MM.1S (cell line): Measurements from ENCODE around the gene TBRG4.

Experiments
- DNase-seq: peaks from one replicate; pipeline ENCODE4 v3.0.0-alpha.2; 2015
- H2AFZ ChIP-seq: fragments of 300-600 bp; sonication (generic); 2 replicates; pipeline ENCODE4 v1.6.0; 2016; ENCODE audit warnings: antibody characterized with exemption, low read length
- H3F3A ChIP-seq: fragments of 300-600 bp; sonication (generic); 2 replicates; pipeline ENCODE4 v1.6.1; 2016; ENCODE audit warnings: mild to moderate bottlenecking, antibody characterized with exemption, low read length, moderate library complexity, mixed read lengths; ENCODE audit not compliant: insufficient read depth
- H3K27ac ChIP-seq: fragments of 300-600 bp; sonication (generic); 2 replicates; pipeline ENCODE4 v1.5.1; 2016; ENCODE audit warnings: mild to moderate bottlenecking, low read length
- H3K27me3 ChIP-seq: fragments of 300-600 bp; sonication (generic); replicated peaks from 2 replicates; pipeline ENCODE4 v1.6.0; 2016; ENCODE audit warnings: low read length; ENCODE audit not compliant: insufficient read depth
- H3K36me3 ChIP-seq: fragments of 300-600 bp; sonication (generic); replicated peaks from 2 replicates; pipeline ENCODE4 v1.6.1; 2016; ENCODE audit warnings: mild to moderate bottlenecking, low read length, mixed read lengths; ENCODE audit not compliant: insufficient read depth
- H3K4me1 ChIP-seq: fragments of 300-600 bp; sonication (generic); 2 replicates; pipeline ENCODE4 v1.6.1; 2016; ENCODE audit warnings: low read length, mixed read lengths
- H3K4me2 ChIP-seq: fragments of 300-600 bp; sonication (generic); 2 replicates; pipeline ENCODE4 v1.6.0; 2016; ENCODE audit warnings: low read depth, low read length
- H3K4me3 ChIP-seq: fragments of 300-600 bp; sonication (generic); 2 replicates; pipeline ENCODE4 v1.5.1; 2016; ENCODE audit warnings: low read length, mixed read lengths
- H3K79me2 ChIP-seq: fragments of 300-600 bp; sonication (generic); 2 replicates; pipeline ENCODE4 v1.6.1; 2016; ENCODE audit warnings: mixed run types, low read length, mixed read lengths
- H3K9ac ChIP-seq: fragments of 300-600 bp; sonication (generic); 2 replicates; pipeline ENCODE4 v1.6.1; 2016; ENCODE audit warnings: low read length, mixed read lengths
- H3K9me2 ChIP-seq: fragments of 300-600 bp; sonication (generic); replicated peaks from 2 replicates; pipeline ENCODE4 v1.6.1; 2016; ENCODE audit warnings: mild to moderate bottlenecking, low read length, mixed read lengths; ENCODE audit not compliant: insufficient read depth
- H3K9me3 ChIP-seq: fragments of 300-600 bp; sonication (generic); replicated peaks from 2 replicates; pipeline ENCODE4 v1.6.1; 2016; ENCODE audit warnings: mild to moderate bottlenecking, low read length, mixed read lengths; ENCODE audit not compliant: insufficient read depth
- H4K20me1 ChIP-seq: fragments of 300-600 bp; sonication (generic); 2 replicates; pipeline ENCODE4 v1.6.1; 2016; ENCODE audit warnings: mild to moderate bottlenecking, low read length, moderate library complexity, mixed read lengths; ENCODE audit not compliant: insufficient read depth
- EZH2 ChIP-seq: fragments of 300-600 bp; sonication (generic); optimal IDR thresholded peaks from 2 replicates; pipeline ENCODE3; 2017; ENCODE audit warnings: low read depth, mild to moderate bottlenecking, antibody characterized with exemption, low read length, mixed read lengths
- EZH2phosphoT487 ChIP-seq: fragments of 300-600 bp; sonication (generic); IDR thresholded peaks from 2 replicates; pipeline ENCODE4 v1.6.1; 2018; ENCODE audit warnings: antibody characterized with exemption, low read length
- TF ChIP-seq, protein P1 (sequence below): fragments of 300-600 bp; sonication (generic); IDR thresholded peaks from 2 replicates; pipeline ENCODE4 v1.5.1; 2016; ENCODE audit warnings: antibody characterized with exemption, low read length, mixed read lengths

The TBRG4 gene

DNA sequence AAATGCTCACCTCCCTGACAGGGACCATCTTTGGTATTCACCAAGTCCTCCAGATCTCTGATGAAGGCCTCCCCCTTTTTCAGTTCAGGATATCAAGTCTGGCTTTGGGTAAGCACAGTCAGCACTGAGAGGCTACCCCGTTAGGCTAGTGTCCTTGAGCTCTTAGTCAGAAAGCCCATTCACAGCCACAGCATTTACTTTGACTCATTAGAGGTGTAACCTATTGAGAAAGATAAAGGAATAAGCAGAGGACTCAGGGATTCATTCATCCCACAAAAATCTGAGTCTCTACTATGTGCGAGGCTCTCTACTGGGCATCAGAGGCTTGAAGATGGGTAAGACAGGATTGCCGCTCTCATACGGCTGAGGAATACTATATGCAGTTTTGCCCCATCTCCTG, 32.1 kb upstream of the TBRG4 start:
- DNase-seq: no peak
- Histone ChIP-seq H3K27me3 (no peaks in the 10 kb centered on the region), H3K27ac (no peak overlapping the region), H3K4me1 (no peaks in the 10 kb centered on the region), H3K9ac (no peak overlapping the region), H3F3A (no peaks in the 10 kb centered on the region), H3K79me2 (no peaks in the 10 kb centered on the region), H3K9me3 (no peaks in the 10 kb centered on the region), H4K20me1 (no peaks in the 10 kb centered on the region), H3K4me2 (no peak overlapping the region), H3K4me3 (no peak overlapping the region), H3K9me2 (no peaks in the 10 kb centered on the region), H3K36me3 (no peaks in the 10 kb centered on the region), H2AFZ (no peak overlapping the region)
- no peak for TF ChIP-seq EZH2phosphoT487
- TF ChIP-seq, protein P1, sequence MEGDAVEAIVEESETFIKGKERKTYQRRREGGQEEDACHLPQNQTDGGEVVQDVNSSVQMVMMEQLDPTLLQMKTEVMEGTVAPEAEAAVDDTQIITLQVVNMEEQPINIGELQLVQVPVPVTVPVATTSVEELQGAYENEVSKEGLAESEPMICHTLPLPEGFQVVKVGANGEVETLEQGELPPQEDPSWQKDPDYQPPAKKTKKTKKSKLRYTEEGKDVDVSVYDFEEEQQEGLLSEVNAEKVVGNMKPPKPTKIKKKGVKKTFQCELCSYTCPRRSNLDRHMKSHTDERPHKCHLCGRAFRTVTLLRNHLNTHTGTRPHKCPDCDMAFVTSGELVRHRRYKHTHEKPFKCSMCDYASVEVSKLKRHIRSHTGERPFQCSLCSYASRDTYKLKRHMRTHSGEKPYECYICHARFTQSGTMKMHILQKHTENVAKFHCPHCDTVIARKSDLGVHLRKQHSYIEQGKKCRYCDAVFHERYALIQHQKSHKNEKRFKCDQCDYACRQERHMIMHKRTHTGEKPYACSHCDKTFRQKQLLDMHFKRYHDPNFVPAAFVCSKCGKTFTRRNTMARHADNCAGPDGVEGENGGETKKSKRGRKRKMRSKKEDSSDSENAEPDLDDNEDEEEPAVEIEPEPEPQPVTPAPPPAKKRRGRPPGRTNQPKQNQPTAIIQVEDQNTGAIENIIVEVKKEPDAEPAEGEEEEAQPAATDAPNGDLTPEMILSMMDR: no peak
- TF ChIP-seq EZH2: no peak

DNA sequence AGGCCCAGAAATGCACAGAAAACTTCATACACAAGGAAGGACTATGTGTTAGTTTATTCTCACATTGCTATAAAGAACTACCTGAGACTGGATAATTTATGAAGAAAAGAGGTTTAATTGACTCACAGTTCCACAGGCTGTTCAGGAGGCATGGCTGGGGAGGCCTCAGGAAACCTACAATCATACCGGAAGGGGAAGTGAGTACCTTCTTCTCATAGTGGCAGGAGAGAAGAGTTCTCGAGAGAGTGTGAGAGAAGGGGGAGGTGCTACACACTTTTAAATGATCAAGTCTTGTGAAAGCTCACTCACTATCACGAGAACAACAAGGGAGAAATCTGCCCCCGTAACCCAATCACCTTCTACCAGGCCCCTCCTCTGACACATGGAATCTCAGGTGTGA, 29.3 kb upstream of the TBRG4 start:
- H3K4me1 ChIP-seq: no peaks in the 10 kb centered on the region
- no peak overlapping the region for H3K9ac ChIP-seq
- no peaks in the 10 kb centered on the region for H3K9me2 ChIP-seq
- no peaks in the 10 kb centered on the region for H3F3A ChIP-seq
- H3K4me3 ChIP-seq: no peak overlapping the region
- H3K79me2 ChIP-seq: no peaks in the 10 kb centered on the region
- H3K4me2 ChIP-seq: no peak overlapping the region
- H3K27me3 ChIP-seq: no peaks in the 10 kb centered on the region
- TF ChIP-seq, protein P1: no peak
- H3K27ac ChIP-seq: no peak overlapping the region
- DNase-seq: no peak
- H3K9me3 ChIP-seq: no peaks in the 10 kb centered on the region
- H3K36me3 ChIP-seq: no peaks in the 10 kb centered on the region
- no peaks in the 10 kb centered on the region for H4K20me1 ChIP-seq
- H2AFZ ChIP-seq: no peak overlapping the region

DNA sequence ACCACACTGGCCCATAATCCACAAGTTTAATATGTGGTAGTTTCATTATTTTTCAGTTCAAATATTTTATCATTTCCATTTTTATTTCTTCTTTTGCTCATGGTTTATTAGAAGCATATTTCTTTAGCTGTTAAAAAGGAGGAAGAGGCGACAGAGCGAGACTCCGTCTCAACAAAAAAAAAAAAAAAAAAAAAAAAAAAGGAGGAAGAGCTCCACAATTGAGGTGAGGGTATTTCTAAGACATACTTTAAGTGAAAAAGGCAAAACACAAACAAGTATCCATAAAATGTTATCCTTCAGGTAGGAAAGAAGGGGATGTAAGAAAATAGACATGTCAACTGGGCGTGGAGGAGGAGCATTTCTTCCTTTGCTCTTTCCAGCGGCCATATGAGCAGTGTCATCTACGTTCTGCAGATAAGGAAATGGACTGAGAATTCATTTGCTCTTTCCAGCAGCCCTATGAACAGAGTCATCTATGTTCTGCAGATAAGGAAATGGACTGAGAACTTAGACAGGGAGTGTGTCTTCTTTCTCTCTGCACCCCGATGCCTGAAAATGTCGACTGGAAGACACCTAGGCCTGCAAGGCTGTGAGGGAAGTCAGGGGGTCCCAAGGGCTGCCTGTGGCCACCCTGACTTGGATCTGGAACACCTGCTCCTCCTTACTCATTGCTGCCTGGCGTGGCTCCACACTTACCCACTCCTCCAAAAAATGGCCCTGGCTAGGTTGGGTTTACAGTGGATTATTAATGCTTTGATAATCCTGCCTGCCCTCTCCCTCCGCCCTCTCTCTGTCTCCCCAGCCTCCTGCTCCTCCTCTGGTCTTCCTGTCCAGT, 27.2 kb upstream of the TBRG4 start:
- Histone ChIP-seq H3K36me3 (no peaks in the 10 kb centered on the region), H3K27me3 (no peaks in the 10 kb centered on the region), H4K20me1 (no peaks in the 10 kb centered on the region), H3K9me3 (no peaks in the 10 kb centered on the region), H3K4me2 (no peak overlapping the region), H3K4me1 (no peaks in the 10 kb centered on the region), H3K4me3 (no peak overlapping the region), H3K79me2 (no peaks in the 10 kb centered on the region), H3K9me2 (no peaks in the 10 kb centered on the region), H3K27ac (no peak overlapping the region), H2AFZ (no peak overlapping the region), H3K9ac (no peak overlapping the region), H3F3A (no peaks in the 10 kb centered on the region)
- TF ChIP-seq, protein P1: no peak
- no peak for TF ChIP-seq EZH2
- TF ChIP-seq EZH2phosphoT487: no peak
- no peak for DNase-seq
